ENCODE measurements around the gene NDUFA7. TPM values are rescaled to one million over a fixed set of nuclear protein-coding genes. Genes with fewer than 3 reads are reported as not detected.
"Not testable (repeated sequence)": the region's sequence is repeated elsewhere in the genome, so short reads cannot be mapped to it uniquely, and the experiment has no call there.

The NDUFA7 gene
- total RNA-seq (2014; rRNA removed; shearing (Covaris generic); ENCODE audit: low replicate concordance), result 10.3 and 40.1 TPM in 2 replicates

DNA sequence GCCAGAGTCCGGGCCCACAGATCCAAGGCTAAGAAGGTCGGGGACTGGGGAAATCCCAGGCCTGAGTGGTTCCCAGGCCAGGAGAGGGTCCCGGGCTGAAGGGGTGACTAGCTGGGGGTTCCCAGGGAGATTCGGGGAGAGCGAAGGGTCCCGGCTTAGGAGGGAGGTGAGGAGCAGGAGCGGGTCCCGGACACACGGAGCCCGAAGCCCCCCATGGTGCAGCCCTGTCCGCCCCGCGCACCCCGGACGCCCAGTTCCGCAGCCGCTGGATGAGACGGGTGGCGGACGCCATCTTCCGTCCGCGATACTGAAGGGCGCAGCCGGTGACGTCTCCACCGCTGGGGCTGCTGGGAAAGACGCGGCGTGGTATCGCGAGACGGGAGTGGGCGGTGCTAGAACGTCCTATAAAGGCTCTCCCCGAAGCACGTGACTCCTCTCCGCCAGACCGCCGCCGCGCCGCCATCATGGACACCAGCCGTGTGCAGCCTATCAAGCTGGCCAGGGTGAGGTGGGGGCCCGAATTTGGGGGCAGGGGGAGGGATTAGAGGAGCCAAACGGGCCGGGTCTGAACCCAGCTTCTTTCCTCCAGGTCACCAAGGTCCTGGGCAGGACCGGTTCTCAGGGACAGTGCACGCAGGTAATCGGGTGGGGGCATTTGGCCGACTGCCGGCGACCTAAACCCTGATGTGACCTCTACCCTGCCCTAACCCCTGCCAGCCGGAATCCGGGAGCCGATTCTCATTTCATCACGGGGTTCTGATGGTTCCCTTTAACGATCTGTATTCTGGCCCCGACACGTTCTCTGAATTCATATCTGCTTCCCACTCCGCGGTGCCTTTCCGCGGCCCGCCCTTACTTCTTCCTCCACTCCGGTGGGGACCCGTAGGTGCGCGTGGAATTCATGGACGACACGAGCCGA lies at the start of gene NDUFA7, which contains the start of gene RPS28:
Gene NDUFA7, minus strand, starts transcription at position 309 of the 919 bp plus-strand sequence. Its CDS starts 17 bp downstream, at position 292.
Gene RPS28, plus strand, starts transcription at position 430 of the 919 bp plus-strand sequence. Its CDS starts 35 bp downstream, at position 465.
- Histone ChIP-seq H3K36me3 (peaks cover 52% of the 10 kb centered on the region), H3K27me3 (no peaks in the 10 kb centered on the region), H3K4me3 (peak within 1 kb of the TSS; percentile 93), H3K9me3 (0 out of 2 replicates have a peak, but pooled peaks cover 2% of the 10 kb centered on the region)
- DNase-seq, result peak; percentile 96

DNA sequence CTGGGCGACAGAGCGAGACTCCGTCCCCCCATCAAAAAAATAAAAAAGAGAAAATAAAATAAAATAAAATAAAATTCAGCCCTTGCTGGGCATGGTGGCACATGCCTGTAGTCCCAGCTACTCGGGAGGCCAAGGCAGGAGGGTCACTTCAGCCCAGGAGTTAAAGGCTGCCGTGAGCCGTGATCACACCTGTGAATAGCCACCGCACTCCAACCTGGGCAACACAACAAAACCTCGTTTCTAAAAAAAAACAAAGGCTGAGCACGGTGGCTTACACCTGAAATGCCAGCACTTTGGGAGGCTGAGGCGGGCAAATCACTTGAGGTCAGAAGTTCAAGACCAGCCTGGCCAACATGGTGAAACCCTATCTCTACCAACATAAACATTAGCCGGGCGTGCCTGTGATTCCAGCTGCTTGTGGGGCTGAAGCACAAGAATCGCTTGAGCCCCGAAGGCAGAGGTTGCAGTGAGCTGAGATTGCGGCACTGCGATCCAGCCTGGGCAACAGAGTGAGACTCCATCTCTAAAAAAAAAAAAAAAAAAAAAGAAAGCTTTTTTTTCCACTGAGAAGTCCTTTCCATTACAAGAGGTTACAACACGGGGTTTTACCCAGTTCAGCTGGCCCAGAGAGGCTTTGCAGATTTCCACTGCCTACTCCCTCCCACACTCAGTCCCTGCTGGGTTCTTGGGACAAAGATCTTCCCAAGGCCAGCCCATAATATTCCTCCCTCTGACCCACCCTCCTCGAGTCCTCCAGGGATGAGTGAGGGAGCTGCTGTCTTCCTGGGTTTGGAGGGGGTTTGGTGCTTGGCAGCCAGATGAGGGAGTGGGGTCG lies 49.2 kb upstream of the NDUFA7 start:
- Histone ChIP-seq H3K4me3 (no peak overlapping the region), H3K9me3 (no peaks in the 10 kb centered on the region)

DNA sequence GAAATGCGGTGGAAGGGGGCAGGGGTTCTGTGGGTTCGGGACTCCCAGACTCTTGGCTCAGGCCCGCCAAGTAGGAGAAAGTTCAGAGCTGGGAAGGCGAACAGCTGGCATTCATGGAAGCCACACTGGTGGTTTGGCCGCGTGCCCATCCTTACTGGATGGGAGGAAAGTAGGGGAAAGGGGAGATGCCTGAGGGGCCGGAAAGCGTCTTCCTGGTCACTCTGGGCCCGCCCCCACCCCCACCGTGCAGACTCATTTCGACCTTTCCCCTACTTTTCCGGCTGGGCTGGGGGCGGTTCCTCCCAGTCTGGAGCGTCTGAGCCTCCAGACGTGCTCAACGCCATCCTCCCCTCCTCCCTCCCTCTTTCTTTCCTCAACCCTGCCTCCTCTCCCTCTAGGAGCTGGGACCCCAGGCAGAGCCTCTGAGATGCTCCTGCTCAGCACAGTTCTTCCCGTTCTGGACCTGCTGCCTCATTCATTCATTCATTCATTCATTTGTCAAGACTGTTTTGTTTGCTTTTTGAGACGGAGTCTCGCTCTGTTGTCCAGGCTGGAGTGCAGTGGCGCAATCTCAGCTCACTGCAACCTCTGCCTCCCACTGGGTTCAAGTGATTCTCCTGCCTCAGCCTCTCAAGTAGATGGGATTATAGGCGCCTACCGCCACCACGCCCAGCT lies 46.3 kb upstream of the NDUFA7 start:
- no peak overlapping the region for H3K4me3 ChIP-seq
- H3K9me3 ChIP-seq, result no peaks in the 10 kb centered on the region
- DNase-seq, result peak; percentile 99
- no peaks in the 10 kb centered on the region for H3K27me3 ChIP-seq
- peaks cover 58% of the 10 kb centered on the region for H3K36me3 ChIP-seq

More for the DNA sequence above, 49.2 kb upstream of the NDUFA7 start:
- DNase-seq, result peak; percentile 54
- Histone ChIP-seq H3K27me3 (no peaks in the 10 kb centered on the region), H3K36me3 (peaks cover 80% of the 10 kb centered on the region)

DNA sequence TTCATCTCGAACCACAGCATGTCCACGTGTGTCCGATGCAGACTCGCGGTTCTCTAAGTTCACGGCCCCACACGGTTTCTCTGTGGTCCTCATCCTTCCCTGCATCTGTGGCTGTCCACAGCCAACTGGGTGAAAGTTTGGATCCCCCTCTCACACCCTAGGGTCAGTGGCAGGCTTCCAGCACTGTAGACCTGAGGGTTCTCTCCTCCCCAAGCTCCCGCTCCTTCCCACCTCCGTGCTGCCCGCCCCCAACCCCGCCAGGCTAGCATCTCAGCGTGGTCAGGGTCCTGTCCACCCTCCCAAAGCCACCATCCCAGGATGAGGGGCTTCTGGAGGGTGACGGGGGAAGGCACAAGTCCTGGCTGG lies 45.8 kb upstream of the NDUFA7 start:
- Histone ChIP-seq H3K9me3 (no peaks in the 10 kb centered on the region), H3K4me3 (no peak overlapping the region), H3K27me3 (no peaks in the 10 kb centered on the region), H3K36me3 (peaks cover 53% of the 10 kb centered on the region)
- DNase-seq, result no peak

DNA sequence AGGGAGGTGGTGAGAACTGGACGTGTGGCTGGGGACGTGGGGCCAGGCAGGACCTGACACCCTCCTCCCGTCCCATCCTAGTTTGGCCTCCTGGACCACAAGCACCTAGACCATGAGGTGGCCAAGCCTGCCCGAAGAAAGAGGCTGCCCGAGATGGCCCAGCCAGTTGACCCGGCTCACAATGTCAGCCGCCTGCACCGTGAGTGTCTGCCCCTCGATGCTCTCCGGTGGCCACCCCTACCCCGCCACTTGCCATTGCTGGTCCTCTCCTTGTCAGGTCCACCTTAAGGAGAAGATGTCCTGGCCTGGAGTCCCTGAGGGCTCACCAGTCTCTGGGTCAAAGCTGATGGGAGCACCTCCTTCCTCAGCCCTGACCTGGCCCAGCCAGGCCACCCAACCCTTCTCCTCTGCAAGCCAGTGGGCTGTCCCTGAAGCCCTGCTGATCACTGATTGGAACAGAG lies 45.0 kb upstream of the NDUFA7 start:
- no peak overlapping the region for H3K4me3 ChIP-seq

DNA sequence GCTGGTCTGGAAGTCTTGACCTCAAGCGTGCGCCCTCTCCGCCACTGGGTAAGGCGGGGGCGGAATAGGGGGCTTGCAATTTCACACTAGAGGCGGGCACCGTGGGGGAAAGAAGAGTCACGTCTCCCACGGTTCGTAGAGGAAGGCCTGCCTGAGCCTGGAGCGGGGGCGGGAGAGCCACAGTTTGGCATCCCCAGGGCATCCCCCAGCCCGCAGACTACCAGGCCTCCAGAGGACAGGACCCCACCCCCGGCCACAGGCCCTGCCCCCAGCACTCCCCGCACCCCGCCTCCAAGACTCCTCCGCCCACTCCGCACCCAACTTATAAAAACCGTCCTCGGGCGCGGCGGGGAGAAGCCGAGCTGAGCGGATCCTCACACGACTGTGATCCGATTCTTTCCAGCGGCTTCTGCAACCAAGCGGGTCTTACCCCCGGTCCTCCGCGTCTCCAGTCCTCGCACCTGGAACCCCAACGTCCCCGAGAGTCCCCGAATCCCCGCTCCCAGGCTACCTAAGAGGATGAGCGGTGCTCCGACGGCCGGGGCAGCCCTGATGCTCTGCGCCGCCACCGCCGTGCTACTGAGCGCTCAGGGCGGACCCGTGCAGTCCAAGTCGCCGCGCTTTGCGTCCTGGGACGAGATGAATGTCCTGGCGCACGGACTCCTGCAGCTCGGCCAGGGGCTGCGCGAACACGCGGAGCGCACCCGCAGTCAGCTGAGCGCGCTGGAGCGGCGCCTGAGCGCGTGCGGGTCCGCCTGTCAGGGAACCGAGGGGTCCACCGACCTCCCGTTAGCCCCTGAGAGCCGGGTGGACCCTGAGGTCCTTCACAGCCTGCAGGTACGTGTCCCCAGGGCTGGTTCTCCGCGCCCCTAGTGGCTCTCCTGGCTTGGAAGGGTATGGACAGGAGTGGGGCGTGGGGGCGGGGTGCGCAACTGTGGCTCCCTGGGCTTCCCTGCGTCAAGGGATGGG lies 42.9 kb upstream of the NDUFA7 start, which contains the start of gene ANGPTL4:
Gene ANGPTL4, plus strand, starts transcription at position 353 of the 969 bp plus-strand sequence. Its CDS starts 167 bp downstream, at position 520.
- H3K4me3 ChIP-seq, result peak within 1 kb of the TSS; percentile 68
- DNase-seq, result peak; percentile 97
- no peaks in the 10 kb centered on the region for H3K27me3 ChIP-seq
- peaks cover 26% of the 10 kb centered on the region for H3K36me3 ChIP-seq
- H3K9me3 ChIP-seq, result no peaks in the 10 kb centered on the region

More for the DNA sequence above, 45.0 kb upstream of the NDUFA7 start:
- Histone ChIP-seq H3K9me3 (no peaks in the 10 kb centered on the region), H3K36me3 (peaks cover 45% of the 10 kb centered on the region), H3K27me3 (no peaks in the 10 kb centered on the region)
- DNase-seq, result no peak

DNA sequence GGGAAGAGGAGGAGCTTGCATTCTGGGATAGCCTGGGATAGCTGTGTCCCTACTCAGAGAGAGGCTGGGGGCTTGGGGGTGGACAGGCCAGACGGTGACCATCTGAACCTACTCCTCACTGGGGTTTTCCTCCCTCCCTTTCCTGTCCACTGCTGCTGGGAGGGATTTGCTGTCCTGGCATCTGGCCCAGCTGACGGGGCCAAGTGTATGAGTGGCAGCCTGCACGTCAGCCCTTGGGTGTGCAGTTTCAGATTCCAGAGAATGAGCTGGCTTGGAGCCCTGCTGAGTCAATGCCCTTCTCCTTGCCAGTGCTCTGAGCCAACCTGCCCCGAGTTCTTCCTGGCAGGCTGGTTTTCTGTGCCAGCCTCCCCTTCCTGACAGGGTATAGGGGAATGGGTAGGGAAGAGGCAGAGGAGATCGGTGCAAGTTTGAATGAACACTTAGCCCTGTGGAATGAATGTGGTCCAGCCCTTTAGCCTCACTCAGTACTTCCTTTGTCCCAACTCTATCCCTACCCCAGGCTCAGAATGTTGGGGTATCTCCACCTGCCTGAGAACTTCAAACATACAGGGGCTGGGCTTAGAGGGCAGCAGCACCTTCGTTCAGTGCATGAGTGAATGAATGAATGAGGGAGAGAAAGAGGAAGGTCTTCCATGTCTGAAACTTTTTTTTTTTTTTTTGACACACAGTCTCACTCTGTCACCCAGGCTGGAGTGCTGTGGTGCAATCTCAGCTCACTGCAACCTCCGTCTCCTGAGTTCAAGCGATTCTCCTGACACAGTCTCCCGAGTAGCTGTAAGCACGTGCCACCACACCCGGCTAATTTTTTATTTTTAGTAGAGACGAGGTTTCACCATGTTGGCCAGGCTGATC lies 41.0 kb upstream of the NDUFA7 start:
- Histone ChIP-seq H3K36me3 (peaks cover 13% of the 10 kb centered on the region), H3K27me3 (no peaks in the 10 kb centered on the region), H3K9me3 (no peaks in the 10 kb centered on the region), H3K4me3 (no peak overlapping the region)
- peak; percentile 100 for DNase-seq

DNA sequence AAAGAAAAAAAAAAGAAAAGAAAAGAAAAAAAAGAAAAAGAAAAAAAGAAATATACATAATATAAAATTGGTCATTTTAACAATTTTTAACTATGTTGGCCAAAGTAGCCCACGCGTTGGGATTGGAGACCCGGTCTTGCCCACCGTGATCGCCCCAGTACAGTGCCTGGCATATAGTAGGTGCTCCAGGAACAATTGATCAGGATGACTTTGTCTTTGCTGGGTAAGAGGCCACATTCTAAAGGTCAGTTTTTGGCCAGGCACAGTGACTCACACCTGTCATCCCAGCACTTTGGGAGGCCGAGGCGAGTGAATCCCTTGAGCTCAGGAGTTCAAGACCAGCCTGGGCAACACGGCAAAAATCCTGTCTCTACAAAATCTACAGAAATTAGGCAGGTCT lies 39.0 kb upstream of the NDUFA7 start:
- H3K9me3 ChIP-seq, result peaks cover 5% of the 10 kb centered on the region
- H3K27me3 ChIP-seq, result no peaks in the 10 kb centered on the region
- H3K36me3 ChIP-seq, result no peaks in the 10 kb centered on the region
- H3K4me3 ChIP-seq, result no peak overlapping the region
- DNase-seq, result no peak

DNA sequence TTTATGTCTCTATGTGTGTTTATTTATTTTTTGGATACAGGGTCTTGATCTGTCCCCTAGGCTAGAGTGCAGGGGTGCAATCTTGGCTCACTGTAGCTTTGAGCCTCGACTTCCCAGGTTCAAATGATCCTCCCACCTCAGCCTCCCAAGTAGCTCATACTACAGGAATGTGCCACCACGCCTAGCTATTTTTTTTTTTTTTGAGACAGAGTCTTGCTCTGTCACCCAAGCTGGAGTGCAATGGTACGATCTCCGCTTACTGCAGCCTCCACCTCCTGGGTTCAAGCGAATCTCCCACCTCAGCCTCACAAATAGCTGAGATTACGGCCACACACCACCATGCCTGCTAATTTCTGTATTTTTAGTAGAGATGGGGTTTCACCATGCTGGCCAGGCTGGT lies 37.8 kb upstream of the NDUFA7 start:
- DNase-seq, result no peak
- Histone ChIP-seq H3K36me3 (no peaks in the 10 kb centered on the region), H3K27me3 (no peaks in the 10 kb centered on the region), H3K9me3 (peaks cover 5% of the 10 kb centered on the region), H3K4me3 (no peak overlapping the region)

DNA sequence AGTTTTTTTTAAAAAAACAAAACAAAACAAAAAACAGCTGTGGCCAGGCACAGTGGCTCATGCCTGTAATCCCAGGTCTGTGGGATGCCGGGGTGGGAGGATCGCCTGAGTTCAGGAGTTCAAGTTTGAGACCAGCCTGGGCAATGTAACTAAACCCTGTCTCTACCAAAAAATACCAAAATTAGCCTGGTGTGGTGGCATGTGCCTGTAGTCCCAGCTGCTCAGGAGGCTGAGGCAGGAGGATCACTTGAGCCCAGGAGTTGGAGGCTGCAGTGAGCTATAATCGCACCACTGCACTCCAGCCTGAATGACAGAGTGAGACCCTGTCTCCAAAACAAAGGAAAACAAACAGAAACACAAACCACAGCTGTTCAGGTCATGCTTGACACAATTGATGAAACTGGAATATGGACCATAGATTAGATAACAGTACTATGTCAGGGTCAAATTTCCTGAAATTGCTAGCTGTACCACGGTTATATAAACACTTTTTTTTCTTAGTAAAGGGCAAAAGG lies 35.9 kb upstream of the NDUFA7 start:
- Histone ChIP-seq H3K9me3 (peaks cover 5% of the 10 kb centered on the region), H3K4me3 (no peak overlapping the region), H3K27me3 (0 out of 2 replicates have a peak, but pooled peaks cover 3% of the 10 kb centered on the region), H3K36me3 (no peaks in the 10 kb centered on the region)
- DNase-seq, result peak; percentile 71

DNA sequence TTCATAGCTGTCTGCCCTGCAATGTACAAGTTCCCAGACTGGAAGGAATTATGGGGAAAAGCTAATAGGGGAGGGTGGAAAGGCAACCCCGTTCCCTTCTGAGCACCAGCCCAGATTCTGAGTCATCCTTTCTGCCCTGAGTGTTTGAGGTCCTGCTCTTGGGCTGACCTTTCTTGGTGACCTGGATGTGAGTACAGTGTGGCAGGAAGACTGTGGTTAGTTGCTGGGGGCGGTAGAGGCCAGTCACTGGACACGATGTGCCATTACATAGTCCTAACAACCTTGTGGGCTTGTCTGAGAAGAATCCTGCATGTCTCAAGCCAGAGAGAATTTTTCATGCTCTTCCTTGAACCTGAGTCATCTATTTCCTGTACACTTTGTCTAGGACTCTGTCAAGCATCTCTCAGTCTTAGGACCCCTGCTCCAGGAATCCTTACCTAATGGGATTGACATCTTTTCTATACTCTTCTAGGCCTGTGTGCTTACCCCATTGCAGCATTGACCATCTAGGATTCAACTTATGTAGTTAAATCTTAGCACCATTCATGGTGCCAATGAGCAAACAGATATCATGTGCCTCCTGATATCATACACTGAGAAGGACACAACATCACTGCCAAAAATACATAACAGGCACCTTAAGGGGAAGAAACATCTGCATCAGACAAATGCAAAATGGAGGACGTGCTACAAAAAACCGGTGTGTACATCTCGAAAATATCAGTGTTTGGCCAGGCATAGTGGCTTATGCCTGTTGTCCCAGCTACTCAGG lies 34.6 kb upstream of the NDUFA7 start:
- no peak overlapping the region for H3K4me3 ChIP-seq
- H3K36me3 ChIP-seq, result no peaks in the 10 kb centered on the region
- H3K27me3 ChIP-seq, result 0 out of 2 replicates have a peak, but pooled peaks cover 8% of the 10 kb centered on the region
- peaks cover 5% of the 10 kb centered on the region for H3K9me3 ChIP-seq
- DNase-seq, result peak; percentile 100

DNA sequence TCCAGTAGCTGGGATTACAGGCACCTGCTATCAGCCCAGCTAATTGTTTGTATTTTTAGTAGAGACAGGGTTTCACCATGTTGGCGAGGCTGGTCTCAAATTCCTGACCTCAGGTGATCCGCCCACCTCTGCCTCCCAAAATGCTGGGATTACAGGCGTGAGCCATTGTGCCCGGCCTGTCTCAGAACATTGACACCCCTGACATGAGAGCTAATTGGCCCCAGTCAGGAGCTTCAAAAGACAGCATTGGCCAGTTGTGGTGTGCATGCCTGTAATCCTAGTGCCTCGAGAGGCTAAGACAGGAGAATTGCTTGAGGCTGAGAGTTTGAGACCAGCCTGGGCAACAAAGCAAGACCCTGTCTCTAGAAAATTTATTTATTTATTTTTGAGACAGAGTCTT lies 31.7 kb upstream of the NDUFA7 start:
- H3K36me3 ChIP-seq, H3K4me3 ChIP-seq, H3K9me3 ChIP-seq, H3K27me3 ChIP-seq, DNase-seq: not testable (repeated sequence)

DNA sequence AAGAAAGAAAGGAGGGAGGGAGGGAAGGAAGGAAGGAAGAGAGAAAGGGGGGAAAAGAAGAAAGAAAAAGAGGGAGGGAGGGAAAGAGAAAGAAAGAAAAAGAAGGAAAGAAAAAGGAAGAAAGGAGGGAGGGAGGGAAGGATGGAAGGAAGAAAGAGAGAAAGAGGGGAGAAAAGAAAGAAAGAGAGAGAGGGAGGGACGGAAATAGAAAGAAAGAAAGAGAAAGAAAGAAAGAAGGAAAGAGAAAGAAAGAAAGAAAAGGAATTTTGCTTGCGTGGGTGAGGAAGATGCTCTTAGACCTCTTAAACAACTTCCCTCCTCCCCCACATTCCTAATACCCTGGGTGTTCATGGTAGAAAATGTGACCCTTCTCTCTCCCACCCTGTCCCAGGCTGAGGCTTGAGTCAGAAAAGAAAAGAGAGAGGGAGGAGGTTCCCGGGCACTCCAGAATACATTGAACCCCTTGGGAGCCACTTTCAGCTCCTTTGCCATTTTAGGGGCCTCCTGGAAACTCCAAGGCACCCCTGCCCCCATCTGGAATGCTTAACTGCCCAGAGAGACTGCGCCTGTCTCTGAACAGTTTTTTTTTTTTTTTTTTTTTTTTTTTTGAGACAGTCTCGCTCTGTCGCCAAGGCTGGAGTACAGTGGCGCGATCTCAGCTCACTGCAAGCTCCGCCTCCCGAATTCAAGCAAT lies 31.1 kb upstream of the NDUFA7 start:
- Histone ChIP-seq H3K36me3 (no peaks in the 10 kb centered on the region), H3K4me3 (no peak overlapping the region)
- DNase-seq, result no peak

More for the DNA sequence above, 31.1 kb upstream of the NDUFA7 start:
- 0 out of 2 replicates have a peak, but pooled peaks cover 8% of the 10 kb centered on the region for H3K27me3 ChIP-seq
- peaks cover 5% of the 10 kb centered on the region for H3K9me3 ChIP-seq

Measured in MG63 (cell line).